ENCODE results near the gene RHEBL1. TPM values are rescaled to one million over a fixed set of nuclear protein-coding genes. Genes with fewer than 3 reads are reported as not detected.

RHEBL1 gene
- total RNA-seq, 1 donor from 2014 or later: 10.4 TPM

GRCh38 chr12:49024543-49024942, 45.2 kb downstream of the RHEBL1 start:
- intact Hi-C loops (cut with micrococcal nuclease): no loop called here

DNA sequence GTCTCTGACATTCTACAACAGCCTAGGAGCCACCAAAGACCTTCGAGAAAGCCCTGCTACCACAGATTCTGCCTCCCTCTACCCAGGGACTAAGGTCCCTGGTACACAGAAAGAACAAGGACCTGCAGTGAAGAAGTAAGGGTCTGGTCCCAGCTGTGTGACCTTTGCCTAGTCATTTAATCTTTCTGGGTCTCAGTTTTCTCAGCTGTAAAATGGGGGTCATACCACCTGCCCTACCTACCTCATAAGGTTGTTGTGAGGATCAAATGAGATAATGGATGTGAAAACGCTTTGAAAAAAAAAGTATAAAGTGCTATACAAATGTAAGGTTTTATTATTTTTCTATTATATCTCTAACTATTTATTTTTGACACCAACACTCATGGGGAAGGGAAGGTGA, 46.0 kb downstream of the RHEBL1 start:
- intact Hi-C loops (cut with micrococcal nuclease): no loop called here

- intact Hi-C loops (cut with micrococcal nuclease): no loop called here
Measured at GRCh38 chr12:49022558-49023178, 47.1 kb downstream of the RHEBL1 start.

DNA sequence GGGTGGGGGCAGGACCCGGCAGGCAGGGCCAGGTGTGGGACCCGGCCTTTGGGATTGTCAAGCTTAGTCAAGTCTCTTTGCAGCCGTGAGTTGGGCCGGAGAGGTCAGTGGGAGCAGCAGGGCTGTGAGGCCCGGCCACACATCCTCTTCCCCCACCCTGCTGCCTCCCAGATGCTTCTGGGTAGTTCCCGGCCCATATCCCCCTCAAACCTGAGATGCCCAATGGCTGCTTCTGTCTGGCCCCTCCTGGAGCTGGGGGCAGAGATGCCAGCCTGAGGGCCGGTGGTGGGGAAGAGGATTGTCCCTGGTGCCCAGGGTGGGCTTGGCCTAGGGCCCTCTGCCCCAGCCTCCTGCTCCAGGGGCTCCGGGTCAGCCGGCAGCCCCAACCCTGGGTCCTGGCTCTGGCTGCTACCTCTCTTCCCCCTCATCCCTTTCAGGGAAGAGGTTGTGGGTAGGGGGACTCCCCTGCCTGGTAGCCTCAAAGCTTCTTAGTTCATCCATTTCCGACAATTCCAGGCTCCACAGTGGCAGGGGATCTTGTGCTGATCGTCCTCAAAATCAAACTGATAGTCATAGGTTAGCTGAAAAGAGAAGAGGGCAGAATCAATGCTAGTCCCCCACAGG, 48.4 kb downstream of the RHEBL1 start:
- intact Hi-C loops (cut with micrococcal nuclease): no loop called here

GRCh38 chr12:49020441-49020840, 49.3 kb downstream of the RHEBL1 start:
- intact Hi-C loops (cut with micrococcal nuclease): no loop called here

- intact Hi-C loops (cut with micrococcal nuclease): loop anchor here (1.0 to 5.0 kb wide), 4 partner anchors 246 to 723 kb away; partner anchors contain the start of genes CCNT1, MCRS1, TMBIM6 and TUBA1C
Measured at GRCh38 chr12:49019443-49020324, 50.1 kb downstream of the RHEBL1 start.

DNA sequence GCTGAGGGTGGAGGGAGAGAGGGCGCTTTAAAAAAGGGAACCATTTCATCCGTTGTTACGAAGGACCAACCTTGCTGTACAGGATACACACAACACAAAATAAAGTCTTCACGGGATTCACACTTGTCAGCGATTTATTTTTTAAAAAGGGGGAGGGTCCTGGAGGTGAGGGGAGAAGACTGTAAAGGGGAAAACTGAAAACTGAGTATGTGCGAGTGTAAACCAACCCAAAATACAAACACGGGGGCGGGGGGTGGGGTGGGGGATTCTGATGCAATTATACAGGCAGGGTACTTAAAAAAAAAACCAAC, 50.7 kb downstream of the RHEBL1 start:
- intact Hi-C loops (cut with micrococcal nuclease): loop anchor here (1.0 to 5.0 kb wide), 4 partner anchors 246 to 723 kb away; partner anchors contain the start of genes CCNT1, MCRS1, TMBIM6 and TUBA1C

DNA sequence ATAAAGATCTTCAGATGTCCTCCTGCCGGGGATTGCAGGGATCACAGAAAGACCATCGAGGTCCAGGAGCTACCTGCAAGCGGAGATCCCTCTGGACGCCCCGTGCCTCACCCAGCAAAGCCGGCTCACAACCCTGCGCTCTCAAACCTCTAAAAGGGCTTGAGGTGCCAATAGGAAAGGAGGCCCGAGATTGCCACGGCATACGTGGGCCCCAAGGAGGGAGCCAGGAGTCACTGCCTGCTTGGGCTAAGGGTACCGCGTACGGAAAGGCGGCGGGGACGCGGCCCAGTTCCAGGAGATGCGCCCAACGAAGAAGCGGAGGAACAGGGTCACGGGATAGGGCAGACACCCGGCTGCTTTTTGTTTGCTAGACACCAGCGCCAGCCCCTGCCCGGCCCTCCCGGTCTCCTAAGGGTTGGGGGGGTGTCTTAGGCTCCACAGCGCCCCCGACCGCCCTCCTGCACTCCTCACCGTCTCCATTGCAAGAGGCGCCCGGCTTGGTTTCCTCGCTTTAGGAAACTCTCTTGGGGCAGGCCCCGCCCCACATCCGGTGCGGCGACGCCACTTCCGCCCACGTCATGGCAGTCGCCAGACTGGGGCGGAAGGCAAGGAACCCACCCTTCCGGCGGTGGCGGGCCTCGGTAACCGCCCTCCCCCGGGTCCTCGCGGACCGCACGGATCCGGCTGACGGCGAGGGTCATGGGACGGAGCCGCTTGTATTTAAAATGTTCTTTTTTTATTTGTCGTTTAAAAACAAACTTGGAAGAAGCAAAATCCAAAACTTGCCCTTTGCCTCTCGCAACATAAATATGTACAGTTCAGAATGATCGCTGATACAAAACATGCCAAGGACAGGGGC, 51.3 kb downstream of the RHEBL1 start, which contains the start of gene PRKAG1:
PRKAG1 (minus strand) TSS at position 516 of the 859 bp plus-strand sequence; CDS start at position 480, 36 bp downstream.
- intact Hi-C loops (cut with micrococcal nuclease): loop anchor here (1.0 to 5.0 kb wide), 14 partner anchors 22 to 724 kb away; partner anchors contain the start of genes ARF3, CCNT1, KMT2D and LMBR1L

DNA sequence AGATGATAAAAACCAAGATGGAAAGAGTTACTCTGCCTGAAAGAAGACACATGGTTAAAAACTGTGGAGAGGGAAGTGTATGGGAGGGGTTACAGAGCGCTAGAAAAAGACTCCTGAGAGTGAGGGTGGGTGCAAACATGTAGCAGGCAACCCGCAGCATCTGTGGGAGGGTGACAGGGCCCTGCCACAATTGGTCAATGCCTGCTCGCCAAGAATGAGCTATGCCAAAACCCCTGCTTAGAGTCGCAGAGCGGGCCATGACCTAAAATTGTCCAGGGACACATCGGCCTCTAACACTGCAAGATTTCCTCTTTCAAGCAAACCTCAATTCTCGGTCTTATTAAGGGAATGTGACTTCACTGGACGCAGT, 51.9 kb downstream of the RHEBL1 start:
- intact Hi-C loops (cut with micrococcal nuclease): loop anchor here (1.0 to 5.0 kb wide), 13 partner anchors 22 to 724 kb away; partner anchors contain the start of genes ARF3, CCNT1, KMT2D and LMBR1L

- intact Hi-C loops (cut with micrococcal nuclease): loop anchor here (5.0 kb wide), 2 partner anchors 552 to 727 kb away; partner anchors contain the start of genes MCRS1 and TMBIM6
Measured at GRCh38 chr12:49015196-49015595, 54.6 kb downstream of the RHEBL1 start.

Other genes with a start within 250 kb of the RHEBL1 start
- gene DDX23, start 217.8 kb downstream of the RHEBL1 start, total RNA-seq: 125 and 126 TPM in 2 replicates
- gene RND1, start 204.1 kb downstream of the RHEBL1 start, total RNA-seq: 4.0 and 5.6 TPM in 2 replicates
- 74.2 and 83.6 TPM in 2 replicates for gene FKBP11, start 144.5 kb downstream of the RHEBL1 start, total RNA-seq
- 150 and 164 TPM in 2 replicates for gene ARF3, start 112.5 kb downstream of the RHEBL1 start, total RNA-seq
- 1.3 and 1.6 TPM in 2 replicates for gene WNT10B, start 98.2 kb downstream of the RHEBL1 start, total RNA-seq
- gene WNT1, start 91.7 kb downstream of the RHEBL1 start, total RNA-seq: 0.22 TPM in 1 of 2 replicates, not detected in the other
- gene DDN, start 70.6 kb downstream of the RHEBL1 start, total RNA-seq: 0.07 and 0.29 TPM in 2 replicates
- gene PRKAG1, start 51.2 kb downstream of the RHEBL1 start, total RNA-seq: 73.7 and 74.8 TPM in 2 replicates
- 107 and 123 TPM in 2 replicates for gene KMT2D, start 9.2 kb downstream of the RHEBL1 start, total RNA-seq
- gene DHH, start 24.8 kb upstream of the RHEBL1 start, total RNA-seq: 0.07 TPM in 1 of 2 replicates, not detected in the other
- gene LMBR1L, start 40.9 kb upstream of the RHEBL1 start, total RNA-seq: 61.9 and 64.4 TPM in 2 replicates
- gene TUBA1B, start 61.4 kb upstream of the RHEBL1 start, total RNA-seq: 1,474 and 1,482 TPM in 2 replicates
- 57.8 and 58.6 TPM in 2 replicates for gene TUBA1A, start 119.1 kb upstream of the RHEBL1 start, total RNA-seq
- 204 and 205 TPM in 2 replicates for gene TUBA1C, start 195.1 kb upstream of the RHEBL1 start, total RNA-seq
- gene PRPH, start 225.2 kb upstream of the RHEBL1 start, total RNA-seq: not detected in 2 replicates

All from T-helper 1 cell treated with Interleukin-12 subunit alpha and Interleukin-12 subunit beta and Interleukin-4 antibody, amounts not matched to agents 30 ng/mL and 1 ng/mL, for 36 hours (primary cell).